ENCODE data around the gene GP1BB.
"Not testable (repeated sequence)": the region's sequence is repeated elsewhere in the genome, so short reads cannot be mapped to it uniquely, and the experiment has no call there.

Gene GP1BB

DNA sequence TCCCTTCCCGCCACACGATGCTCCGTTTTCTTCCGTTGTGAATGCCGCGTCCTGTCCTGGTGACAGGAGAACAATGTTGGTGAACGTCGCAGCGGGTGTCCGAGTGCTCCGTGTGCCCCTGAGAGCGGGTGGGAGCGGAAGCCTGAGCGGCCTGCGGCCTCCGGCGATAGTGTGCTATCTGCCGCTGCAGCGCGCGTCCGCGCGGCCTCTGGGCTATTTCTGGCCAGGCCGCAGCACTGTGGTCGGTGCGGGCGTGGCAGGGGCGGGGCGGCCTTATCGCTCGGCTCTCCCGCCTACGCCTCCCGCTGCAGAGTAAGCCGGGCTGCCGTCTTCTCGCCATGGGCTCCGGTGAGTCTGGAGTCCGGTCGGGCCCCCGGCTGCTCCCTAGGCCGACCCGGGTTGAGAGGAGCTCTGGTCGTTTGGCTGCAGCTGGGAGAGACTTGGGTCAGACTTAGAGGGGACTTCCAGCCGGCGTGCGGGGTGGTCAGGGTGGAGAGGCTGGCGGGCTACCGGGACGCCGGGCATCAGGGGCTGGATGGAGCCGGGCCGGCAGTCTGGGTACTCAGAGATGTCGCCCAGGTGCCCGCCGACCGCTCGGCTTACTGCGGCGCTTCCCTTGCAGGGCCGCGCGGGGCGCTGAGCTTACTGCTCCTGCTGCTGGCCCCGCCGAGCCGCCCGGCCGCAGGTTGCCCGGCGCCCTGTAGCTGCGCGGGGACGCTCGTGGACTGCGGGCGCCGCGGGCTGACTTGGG is at the start of gene GP1BB:
Gene GP1BB (plus strand): TSS at position 308 of the 751 bp plus-strand sequence. CDS start 31 bp downstream, at position 339.
- DNase-seq (ENCODE audit: low read depth), result no peak

DNA sequence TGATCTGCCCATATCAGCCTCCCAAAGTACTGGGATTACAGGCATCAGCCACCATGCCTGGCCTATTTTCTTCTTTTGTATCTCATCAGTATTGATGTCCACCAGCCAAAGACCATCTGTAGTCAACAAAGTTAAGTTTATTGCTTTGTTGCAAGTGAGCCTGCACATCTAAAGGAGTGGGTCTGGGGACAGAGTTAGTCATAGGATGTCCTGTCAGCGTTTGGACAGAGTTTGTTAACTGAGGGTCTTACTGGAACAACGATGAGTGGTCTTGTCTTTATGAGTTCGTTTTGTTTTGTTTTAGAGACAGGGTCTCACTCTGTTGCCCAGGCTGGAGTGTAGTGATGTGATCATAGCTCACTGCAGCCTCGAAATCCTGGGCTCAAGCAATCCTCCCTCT is 49.7 kb upstream of the GP1BB start:
- DNase-seq (ENCODE audit: low read depth), result no peak

DNA sequence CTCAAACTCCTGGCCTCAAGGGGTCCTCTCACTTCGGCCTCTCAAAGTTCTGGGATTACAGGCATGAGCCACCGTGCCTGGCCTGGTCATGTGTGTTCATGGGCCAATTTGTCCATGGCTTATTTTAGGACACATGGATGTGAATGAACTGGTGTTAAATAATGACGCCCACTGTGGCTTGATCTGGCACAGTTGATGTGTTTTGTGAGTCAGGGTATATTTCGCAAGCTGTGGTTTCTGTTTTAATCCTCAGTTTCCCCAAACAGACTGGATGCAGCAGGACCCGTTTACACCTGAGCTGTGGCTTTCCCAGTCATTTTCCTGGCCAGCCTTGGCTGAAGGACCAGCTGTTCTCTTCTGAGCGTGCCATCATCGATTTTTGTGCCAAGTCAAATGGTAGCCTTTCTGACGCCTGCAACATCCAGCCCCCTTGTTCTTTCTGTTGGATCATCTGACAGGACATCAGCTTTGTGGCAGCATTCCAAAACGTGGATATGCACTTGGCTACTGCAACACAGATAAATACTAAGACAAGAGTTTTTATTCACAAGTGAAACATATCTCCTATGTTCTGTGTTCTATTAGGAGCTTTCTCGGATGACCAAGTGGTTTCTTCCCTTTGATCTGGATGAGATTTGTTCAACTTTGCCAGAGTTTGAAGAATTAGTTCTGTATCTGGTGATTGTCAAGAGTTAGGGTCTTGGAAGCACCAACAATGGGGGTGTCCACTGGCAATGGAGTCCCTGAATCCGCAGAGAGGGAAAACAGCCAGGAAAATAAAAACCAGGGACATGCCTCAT is 49.0 kb upstream of the GP1BB start:
- no peak for DNase-seq (ENCODE audit: low read depth)

DNA sequence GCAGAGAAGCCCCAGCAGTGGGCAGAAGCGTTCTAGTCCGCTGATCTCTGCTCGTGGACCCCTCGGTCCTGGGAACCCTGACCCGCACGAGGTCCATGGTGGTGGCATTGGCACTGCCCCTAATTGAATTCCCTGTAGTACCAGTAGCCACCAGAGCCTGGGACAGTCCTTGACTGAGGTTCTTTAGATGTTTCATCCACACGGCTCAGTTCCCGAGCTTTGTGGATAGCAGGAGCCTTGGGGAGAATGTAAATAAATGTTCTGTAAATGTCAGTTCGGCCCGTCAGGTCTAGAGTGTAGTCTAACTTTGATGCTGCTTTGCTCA is 48.4 kb upstream of the GP1BB start:
- no peak for DNase-seq (ENCODE audit: low read depth)

DNA sequence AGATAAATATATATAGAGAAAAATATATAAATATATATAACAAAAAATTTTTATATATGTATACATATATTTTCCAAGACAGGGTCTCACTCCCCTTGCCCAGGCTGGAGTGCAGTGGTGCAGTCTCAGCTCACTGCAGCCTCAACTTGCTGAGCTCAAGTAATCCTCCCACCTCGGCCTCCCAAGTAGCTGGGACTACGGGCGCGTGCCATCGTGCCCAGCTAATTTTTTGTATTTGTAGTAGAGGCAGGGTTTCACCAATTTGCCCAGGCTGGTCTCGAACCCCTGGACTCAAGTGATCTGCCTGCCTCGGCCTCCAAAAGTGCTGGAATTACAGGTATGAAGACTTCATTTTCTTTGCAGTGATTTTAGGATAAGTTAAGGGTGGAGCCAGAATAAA is 47.9 kb upstream of the GP1BB start:
- DNase-seq (ENCODE audit: low read depth), result no peak

DNA sequence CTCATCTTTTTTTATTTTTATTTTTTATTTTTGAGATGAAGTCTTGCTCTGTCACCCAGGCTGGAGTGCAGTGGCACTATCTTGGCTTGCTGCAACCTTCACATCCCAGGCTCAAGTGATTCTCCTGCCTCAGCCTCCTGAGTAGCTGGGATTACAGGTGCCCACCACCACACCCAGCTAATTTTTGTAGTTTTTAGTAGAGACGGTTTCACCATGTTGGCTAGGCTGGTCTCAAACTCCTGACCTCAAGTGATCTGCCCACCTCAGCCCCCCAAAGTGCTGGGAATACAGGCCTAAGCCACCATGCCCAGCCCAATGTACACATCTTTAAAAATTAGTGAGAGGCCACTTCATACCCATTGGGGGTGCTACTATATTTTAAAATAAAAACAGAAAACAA is 46.9 kb upstream of the GP1BB start:
- not testable (repeated sequence) for DNase-seq (ENCODE audit: low read depth)

DNA sequence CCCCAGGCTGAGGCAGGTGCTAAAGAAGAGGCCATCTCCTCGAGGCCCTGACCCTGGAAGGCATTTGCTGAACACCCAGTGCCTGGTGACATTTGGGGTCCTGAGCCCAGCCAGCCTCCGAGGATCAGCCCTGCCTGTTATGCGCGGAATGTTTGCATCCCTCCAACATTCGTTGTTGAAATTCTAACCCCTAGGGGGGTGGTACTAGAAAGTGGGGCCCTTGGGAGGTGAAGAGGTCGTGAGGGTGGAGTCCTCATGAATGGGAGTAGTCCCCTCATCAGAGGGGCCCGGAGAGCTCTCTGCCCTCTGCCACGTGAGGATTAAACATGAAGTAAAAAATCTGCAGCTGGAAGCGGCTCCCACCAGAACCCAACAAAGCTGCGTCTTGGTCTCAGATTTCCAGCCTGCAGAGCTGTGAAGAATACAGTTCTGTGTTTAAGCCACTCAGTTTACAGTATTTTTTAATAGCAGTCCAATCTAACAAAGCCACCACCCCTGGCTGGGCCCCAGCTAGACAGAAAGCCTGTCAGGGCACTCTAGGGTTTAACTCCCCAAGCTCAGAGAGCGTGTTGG is 44.3 kb upstream of the GP1BB start:
- no peak for DNase-seq (ENCODE audit: low read depth)

DNA sequence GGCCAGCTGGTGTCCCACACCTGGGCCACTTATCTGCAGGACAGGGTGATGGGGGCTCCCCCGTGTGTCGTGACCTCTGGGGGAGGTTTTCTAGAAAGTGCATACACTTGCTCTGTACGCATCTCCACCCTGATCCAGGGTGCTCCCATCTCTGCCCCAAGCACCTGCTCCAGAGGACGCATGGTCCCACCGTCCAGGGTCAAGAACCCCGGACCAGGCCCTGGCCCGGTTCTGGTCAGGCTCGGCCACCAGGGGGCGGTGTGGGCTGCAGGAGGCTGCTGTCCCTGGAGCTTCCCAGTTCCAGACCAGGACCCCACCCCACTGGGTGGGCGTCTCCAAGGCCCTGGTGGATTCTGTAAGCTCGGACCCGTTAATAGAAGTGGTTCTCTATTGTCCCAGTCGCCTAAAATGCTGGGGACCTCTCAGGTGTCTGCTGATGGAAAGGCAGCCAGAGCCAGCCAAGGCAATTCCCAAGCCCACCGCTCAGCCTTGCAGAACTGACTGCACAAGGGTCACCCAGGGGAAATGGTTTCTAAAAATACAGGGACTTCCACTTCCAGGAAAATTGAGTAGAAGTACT is 43.7 kb upstream of the GP1BB start:
- DNase-seq (ENCODE audit: low read depth), result no peak

DNA sequence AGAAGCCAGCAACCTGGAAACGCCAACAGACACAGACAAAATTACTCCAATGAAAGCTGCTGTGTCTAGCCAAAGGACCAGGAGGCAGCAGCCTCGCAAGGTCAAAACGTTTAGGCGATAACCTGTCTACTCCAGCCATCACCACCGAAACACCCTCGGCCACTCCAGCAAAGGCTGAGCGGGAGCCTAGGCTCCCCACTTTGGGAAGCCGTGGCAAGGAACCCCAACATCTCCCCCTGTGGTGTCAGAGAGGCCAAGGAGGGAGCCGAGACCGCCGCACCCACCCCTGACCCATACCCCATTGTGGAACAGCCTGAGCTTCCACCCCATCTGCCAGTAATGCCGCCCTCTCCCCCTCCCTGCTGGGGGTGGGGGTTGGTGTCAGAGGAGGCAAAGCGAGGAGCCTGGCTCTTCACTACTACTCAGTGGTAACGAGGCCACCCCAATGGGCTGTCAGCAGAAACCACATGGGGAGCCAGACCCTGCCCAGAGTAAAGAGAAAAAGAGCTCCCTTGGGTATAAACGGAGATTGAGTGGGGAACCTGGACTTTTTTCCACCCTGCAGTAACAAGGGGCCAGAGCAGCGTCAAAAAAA is 43.0 kb upstream of the GP1BB start:
- no peak for DNase-seq (ENCODE audit: low read depth)

DNA sequence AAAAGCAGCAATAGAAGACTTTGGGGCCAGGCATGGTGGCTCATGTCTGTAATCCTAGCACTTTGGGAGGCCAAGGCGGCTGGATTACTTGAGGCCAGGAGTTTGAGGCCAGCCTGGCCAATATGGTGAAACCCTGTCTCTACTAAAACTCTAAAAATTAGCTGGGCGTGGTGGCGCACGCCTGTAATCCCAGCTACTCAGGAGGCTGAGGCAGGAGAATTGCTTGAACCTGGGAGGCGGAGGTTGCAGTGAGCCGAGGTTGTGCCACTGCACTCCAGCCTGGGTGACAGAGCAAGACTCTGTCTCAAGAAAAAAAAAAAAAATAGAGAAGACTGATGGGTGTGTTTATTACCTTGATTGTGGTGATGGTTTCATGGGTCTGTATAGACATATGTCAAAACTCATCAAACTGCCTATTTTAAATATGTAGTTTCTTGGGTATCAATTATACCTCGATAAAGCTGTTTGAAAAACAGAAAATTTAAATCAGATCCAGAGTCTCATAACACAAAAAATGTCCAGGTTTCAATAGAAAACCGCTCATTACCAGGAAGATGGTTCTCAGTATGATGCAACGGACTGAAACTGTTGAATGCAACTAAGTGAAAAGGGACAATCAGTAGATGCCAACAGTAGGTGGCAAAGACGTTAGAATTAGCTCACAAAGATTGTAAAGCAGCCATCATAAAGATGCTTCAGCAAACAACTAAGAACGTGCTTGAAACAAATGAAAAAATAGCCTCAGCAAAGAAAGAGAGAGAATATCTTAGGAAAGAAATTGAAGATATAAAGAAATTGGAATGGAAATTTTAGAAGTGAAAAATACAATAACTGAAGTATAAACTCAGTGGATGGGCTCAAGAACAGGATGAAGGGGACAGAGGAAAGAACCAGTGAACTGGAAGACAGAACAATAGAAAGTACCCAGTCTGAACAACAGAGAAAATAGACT is 42.2 kb upstream of the GP1BB start:
- no peak for DNase-seq (ENCODE audit: low read depth)

DNA sequence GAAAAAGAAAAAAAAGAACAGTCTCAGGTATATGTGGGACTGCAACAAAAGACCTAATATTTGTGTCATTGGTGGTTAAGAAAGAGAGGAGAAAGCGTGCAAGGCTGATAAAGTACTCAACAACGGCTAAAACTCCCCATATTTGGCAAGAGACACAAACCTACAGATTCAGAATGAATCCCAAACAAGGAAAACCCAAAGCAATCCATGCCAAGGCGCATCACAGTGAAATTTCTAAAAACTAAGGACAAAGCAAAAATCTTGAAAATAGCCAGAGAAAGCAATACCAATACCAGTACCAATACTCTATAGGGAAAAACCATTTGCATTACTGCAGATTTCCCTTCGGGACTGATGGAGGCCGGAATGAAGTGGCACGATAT is 41.5 kb upstream of the GP1BB start:
- DNase-seq (ENCODE audit: low read depth), result no peak

DNA sequence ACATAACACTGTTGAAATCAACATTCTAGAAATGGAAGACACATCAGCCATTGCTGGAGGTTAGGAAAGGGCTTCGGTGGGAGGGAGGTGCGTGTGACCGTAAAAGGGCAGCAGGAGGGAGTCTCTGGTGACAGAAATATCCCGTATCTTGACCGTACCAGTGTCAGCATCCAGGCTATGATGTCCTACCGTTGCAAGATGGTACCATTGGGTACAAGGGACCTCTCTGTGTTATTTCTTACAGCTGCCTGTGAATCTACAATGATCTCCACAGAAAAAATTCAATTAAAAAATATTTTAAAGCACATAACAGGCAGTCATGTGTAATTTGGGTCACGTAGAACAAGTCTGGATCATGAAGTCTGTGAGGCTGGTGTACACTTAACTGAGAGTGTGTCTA is 36.4 kb upstream of the GP1BB start:
- no peak for DNase-seq (ENCODE audit: low read depth)

DNA sequence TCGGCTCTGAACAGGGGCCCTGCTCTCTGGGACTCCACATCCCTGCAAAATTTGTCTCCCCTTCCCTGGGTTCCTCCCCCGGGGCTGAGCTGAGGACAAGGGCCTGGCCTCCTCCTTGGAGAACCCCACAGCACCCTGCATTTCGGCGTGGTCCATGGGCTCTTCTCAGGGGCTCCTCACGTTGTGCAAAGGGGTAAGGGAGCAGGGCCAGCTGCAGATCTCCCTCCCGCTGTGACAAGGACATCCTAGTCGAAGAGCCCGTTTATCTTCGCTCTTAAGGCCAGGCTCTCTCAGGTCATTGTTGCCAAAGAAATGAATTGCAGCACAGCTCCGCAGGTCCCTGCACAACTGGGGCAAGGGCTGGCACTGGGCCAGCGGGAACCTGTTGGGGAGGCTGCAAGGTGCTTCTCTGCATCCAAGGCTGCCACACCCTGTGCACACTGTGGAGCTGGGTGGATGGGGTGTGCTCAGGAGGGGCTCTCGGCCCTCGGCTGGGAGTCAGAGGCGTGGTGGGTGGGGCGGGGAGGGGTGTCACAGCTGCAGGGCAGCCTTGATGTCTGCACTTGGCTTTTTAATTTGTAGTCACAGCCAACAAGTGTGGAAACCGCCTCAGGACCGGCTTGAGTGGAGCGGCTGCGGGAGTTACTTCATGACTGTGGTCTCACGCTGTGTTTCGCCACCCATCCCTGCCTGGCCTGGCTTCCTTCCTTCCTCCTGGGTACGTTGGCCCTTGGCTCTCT is 35.6 kb upstream of the GP1BB start:
- no peak for DNase-seq (ENCODE audit: low read depth)

DNA sequence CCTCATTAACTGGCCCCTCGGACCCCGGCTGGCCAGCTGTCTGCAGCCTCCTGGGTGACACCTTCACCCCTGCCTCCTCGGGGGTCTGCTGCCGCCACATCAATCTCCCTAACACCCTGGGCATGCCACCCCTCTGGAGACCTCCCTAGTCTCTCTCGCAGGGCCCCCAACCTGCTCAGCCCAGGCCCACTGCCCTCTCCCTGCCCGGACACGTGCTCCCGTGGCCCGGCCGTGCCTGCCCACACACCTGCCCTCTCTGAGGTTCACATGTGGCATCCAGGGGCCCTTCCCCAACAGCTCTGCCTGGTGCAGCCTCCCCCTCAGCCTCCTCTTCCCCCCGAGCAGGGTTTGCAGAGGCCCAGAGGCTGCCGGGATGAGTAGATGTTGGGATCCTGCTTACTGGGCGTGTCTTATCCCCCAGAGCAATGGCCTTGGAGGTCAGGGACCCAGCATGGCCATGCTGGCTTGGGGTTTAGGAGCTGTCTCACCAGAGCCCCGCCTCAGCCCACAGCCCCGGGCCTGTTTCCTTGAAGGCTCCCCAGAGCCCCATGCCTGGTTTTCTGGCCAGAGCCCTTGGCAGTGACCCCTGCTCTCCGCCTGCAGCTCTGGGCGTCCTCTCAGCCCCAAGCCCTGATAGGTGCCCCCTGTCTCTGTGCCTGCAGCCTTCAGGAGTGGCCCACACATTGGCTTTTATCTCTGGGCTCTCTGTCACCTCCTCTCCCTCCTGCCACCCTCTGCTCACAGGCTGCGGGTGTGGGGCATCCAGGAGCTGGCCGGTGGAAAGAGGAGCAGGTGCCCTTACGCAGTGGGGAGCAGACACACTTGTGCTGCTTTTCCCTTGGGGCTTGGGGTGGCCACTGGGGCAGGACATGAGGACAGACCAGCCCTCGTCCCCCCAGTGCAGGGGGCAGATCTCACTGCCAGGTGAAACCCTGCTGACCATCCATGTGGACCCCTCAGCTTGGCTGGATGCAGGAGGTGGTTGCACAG is 34.7 kb upstream of the GP1BB start:
- DNase-seq (ENCODE audit: low read depth), result no peak

DNA sequence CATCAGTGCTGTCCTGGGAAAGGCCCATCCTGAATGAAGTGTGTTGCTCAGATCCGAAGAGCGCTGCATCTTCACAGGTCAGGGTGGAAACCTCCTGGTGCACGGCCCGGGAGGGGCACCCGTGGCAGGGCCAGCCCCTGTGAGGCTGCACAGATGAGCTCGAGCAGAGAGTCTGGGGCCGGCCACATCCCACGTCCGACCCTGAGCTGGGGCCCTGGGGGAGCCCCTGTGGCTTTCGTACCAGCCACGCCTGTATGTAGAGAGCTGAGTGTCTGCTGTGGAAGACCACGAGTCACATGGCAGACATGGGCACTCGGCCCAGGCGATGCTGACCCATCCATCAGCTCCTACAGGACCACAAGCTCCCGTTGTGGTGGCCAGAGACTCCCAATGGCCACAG is 33.9 kb upstream of the GP1BB start:
- DNase-seq (ENCODE audit: low read depth), result no peak

DNA sequence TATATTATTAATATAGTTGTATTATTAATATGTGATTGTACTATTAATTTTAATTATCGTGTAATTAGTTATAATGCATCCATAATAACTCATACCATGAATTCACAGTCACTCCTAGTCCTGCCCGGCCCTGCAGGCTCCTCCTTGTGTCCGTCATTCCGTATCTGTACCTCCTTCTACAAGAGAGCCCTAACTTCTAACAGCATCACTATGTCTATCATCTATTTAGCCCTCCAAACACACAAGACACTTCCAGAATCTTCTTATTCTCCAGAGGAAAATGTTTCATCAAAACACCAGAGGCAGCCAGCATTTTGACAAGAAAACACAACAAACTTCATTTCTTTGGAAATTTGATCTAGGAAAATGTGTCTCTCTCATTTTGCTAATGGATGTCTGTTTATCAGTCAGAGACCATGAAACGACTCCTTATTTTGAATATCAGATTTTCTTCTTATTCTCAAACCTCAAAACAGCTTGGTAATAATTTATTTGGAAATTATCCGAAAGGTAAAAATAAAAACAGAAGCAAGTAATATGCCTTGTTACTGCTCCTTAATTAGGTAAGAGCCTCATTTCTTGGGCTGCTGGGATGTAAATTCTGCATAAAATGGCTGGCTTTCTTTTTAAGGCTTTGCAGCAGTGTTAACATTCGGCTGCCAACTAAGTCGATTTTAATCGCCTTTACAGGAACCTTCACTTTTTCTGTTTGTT is 32.2 kb upstream of the GP1BB start:
- DNase-seq (ENCODE audit: low read depth), result no peak

DNA sequence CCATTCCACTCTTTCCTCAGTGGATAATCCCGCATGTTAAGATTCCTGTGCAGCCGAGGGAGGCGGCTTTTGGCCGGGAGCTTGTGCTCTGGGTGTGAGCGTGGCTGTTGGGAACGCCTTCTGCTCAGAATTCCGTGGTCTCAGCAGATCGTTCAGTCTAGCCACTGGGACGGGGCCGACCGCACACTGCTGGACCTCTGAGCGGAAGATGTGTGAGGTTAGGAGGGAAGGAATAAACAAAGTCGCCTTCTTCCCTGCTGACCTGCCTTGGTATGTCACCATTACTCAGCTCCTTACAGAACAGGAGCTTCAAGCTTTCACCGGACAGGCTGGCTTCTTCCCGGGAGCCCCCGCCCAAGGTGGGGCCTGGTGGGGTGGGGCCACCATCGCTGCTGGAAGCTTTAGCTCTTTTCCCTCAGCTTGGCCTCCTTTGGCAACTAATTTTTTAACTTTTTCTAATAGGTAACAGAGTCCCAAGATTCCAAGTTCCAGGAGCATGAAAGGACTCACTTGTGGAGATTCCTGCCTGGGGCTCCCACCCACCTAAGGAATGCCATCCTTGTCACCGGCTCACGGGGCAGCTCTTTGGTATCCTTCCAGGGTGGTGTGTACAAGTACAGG is 31.5 kb upstream of the GP1BB start:
- DNase-seq (ENCODE audit: low read depth), result no peak

DNA sequence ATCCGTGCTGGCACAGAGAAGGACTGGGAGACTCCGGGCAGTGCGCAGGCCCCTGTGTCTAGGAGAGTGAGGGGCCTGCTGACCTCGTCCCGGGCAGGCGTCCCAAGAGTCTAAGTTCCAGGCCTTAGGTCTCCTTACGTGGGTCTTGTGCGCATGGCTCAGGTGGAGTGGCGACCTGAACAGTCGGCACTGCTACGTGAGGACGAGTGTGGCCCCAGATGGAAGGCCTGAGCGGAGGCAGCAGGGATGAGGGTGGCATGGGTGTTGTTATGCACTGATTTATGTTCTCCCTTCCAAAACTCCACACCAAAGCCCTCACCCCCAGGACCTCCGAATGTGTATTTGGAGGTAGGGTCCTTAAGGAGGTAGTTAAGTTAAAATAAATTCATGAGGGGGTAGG is 29.8 kb upstream of the GP1BB start:
- DNase-seq (ENCODE audit: low read depth), result no peak

All from fibroblast of the conjunctiva (primary cell).